ENCODE measurements around the gene UBXN1. TPM values are rescaled to one million over a fixed set of nuclear protein-coding genes. Genes with fewer than 3 reads are reported as not detected.
A peak's percentile ranks its signal among the peaks of the same experiment; 100 is the strongest.
"Not testable (repeated sequence)": the region's sequence is repeated elsewhere in the genome, so short reads cannot be mapped to it uniquely, and the experiment has no call there.

The UBXN1 gene
- total RNA-seq, 4 donors from 2014 or later, result 135 to 196 (median 167) TPM

DNA sequence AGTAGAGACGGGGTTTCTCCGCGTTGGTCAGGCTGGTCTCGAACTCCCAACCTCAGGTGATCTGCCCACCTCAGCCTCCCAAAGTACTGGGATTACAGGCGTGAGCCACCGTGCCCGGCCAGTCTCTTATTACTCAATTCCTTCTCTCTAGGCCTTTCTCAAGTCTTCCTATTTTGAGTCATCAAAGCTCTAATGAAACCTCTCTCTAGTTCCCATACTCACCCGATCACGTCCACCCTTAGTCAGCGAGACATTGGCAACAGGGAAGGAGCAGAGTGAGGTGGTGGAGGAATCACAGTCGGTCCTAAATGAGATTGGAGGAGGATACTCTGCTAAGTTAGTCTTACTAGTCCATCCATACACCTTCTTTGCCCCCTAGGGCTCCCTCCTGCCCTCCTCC, 23.4 kb upstream of the UBXN1 start:
- DNase-seq (ENCODE audit: low spot score) (no peak), ATAC-seq (ENCODE audit: low FRiP score) (no peak)
- no peak for TF ChIP-seq CTCF (IDR thresholded peaks at IDR 0.05)

GRCh38 chr11:62694455-62695167, 15.7 kb upstream of the UBXN1 start:
- ATAC-seq (ENCODE audit: low FRiP score), result peak; percentile 90
- DNase-seq (ENCODE audit: low spot score), result peak; percentile 74
- TF ChIP-seq CTCF (IDR thresholded peaks at IDR 0.05), result peak in 1 of 3 donors; percentile 52

- ATAC-seq (ENCODE audit: low FRiP score); DNase-seq (ENCODE audit: low spot score): not testable (repeated sequence)
These were observed 14.8 kb upstream of the UBXN1 start for GRCh38 chr11:62693624-62694023.

DNA sequence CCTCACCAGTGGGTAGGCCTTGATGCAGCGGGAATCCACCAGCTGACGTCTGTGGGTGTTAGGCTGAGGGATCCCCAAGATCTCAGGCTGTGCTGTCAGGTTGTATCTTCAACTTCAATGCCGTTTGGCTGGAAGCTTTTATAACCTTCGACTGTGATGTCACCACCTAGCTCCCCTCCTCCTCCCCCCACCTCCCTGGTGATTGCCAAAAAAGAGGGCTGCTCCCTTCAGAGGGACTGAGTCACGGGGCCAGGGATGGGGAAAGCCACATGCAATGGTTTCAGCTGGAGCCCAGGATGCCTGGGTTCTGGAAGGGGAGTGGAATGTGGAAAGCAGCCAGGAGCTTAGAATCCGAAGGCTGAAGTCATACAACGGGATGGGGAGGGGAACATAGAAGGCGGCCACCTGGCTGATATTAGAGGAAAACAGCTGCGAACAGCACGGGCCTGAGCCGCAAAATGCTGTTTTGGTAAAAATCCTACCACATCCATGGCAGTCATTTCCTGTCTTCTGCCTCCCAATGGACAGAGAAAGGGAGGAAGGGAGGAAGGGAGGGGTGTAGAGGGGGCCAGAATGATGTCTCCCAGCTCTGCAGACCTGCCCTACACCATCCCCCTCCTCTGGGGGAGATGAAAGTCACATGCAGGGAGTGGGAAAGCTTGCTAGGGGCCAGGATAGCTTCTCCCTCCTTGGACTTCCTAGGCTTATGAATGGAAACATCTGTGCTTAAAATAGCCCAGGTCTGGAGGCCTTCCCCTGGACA, 10.7 kb upstream of the UBXN1 start, which contains the start of gene LRRN4CL:
Gene LRRN4CL (minus strand): TSS at position 110 of the 763 bp plus-strand sequence. CDS start 1,022 bp downstream, outside the sequence.
- DNase-seq (ENCODE audit: low spot score) (peak; percentile 59), ATAC-seq (ENCODE audit: low FRiP score) (peak; percentile 87)
- no peak for TF ChIP-seq CTCF (IDR thresholded peaks at IDR 0.05)

DNA sequence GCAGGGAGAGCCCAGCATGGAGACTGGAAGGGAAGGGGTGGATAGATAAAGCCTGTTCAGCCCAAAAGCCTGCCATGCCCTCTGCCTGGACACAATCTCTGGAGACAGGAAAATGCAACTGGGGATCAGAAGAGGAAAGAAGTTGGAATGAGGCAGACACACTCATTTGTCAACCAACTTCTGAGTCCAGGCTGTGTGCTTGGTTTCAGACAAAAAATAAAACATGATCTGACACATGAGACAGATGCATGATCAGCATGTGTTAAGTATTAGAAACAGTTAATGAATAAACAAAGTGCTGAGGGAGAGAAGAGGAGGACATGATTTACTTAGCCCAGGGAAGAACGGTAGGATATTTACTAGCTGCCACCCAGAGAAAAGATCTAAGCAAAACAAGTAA, 9.6 kb upstream of the UBXN1 start:
- no peak for TF ChIP-seq CTCF (IDR thresholded peaks at IDR 0.05)
- ATAC-seq (ENCODE audit: low FRiP score), result no peak
- no peak for DNase-seq (ENCODE audit: low spot score)

- no peak for ATAC-seq (ENCODE audit: low FRiP score)
- no peak for TF ChIP-seq CTCF (IDR thresholded peaks at IDR 0.05)
- DNase-seq (ENCODE audit: low spot score), result no peak
These were observed 8.9 kb upstream of the UBXN1 start for GRCh38 chr11:62687508-62688396.

GRCh38 chr11:62682518-62682917, 3.6 kb upstream of the UBXN1 start:
- ATAC-seq (ENCODE audit: low FRiP score) (no peak), DNase-seq (ENCODE audit: low spot score) (no peak)
- no peak for TF ChIP-seq CTCF (IDR thresholded peaks at IDR 0.05)

Data from omental fat pad (tissue), 4 donors.